Epithelial cell of esophagus (primary cell): Measurements from ENCODE around the gene RNF6.

ENCODE experiments used
- DNase-seq: peaks from one replicate; pipeline ENCODE4 v3.0.0; 2010; ENCODE audit warnings: low read depth
- H3K4me3 ChIP-seq: 2 replicates; pipeline ENCODE4 v1.5.1; 2011; ENCODE audit warnings: mild to moderate bottlenecking, low read length, control low read depth
- TF ChIP-seq, protein P1 (sequence below): IDR thresholded peaks from 2 replicates; pipeline ENCODE4 v1.5.1; 2011; ENCODE audit warnings: low read depth, mild to moderate bottlenecking, low read length, control low read depth, inconsistent platforms; ENCODE audit not compliant: insufficient read depth; ENCODE audit errors: missing control alignments

The RNF6 gene

DNA sequence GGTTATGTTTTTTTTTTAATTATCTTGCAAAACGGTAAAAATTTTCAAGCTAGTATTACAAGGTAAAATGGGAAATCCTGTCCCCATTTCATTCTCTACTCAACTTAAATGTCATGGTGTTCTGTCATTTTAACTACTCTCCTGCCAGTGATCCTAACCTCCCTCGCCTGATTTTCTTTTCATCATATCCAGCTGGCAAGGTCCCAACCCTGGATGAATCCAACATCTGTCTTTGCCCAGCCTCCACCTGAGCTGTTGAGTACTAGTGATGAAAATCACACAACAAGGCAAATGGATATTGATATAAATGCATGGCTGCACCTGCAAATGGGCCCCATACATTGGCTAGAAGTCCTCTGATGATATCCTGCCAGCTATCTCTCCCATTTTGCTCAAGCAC lies 24.9 kb upstream of the RNF6 start:
- TF ChIP-seq, protein P1, sequence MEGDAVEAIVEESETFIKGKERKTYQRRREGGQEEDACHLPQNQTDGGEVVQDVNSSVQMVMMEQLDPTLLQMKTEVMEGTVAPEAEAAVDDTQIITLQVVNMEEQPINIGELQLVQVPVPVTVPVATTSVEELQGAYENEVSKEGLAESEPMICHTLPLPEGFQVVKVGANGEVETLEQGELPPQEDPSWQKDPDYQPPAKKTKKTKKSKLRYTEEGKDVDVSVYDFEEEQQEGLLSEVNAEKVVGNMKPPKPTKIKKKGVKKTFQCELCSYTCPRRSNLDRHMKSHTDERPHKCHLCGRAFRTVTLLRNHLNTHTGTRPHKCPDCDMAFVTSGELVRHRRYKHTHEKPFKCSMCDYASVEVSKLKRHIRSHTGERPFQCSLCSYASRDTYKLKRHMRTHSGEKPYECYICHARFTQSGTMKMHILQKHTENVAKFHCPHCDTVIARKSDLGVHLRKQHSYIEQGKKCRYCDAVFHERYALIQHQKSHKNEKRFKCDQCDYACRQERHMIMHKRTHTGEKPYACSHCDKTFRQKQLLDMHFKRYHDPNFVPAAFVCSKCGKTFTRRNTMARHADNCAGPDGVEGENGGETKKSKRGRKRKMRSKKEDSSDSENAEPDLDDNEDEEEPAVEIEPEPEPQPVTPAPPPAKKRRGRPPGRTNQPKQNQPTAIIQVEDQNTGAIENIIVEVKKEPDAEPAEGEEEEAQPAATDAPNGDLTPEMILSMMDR: no peak
- no peak overlapping the region for H3K4me3 ChIP-seq
- no peak for DNase-seq

DNA sequence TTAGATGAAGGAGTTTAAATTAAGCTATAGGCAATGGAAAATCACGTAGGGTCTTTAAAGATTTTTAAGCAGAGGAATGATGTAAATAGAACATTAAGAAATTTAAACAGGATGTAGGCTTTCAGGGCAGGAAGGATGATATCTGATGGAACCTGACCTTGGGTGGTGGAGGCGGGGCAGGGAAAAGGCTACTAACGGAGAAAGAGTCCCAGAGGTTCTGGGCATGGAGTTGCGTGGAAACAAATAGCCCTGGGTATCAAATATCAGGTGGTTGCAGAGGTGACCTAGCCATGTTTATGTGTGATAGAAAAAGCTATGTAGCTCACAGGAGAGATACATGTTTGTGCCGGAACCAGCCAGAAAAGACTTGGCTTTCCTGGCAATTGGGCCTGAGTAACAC lies 24.0 kb upstream of the RNF6 start:
- no peak for DNase-seq
- no peak overlapping the region for H3K4me3 ChIP-seq
- TF ChIP-seq, protein P1: no peak

DNA sequence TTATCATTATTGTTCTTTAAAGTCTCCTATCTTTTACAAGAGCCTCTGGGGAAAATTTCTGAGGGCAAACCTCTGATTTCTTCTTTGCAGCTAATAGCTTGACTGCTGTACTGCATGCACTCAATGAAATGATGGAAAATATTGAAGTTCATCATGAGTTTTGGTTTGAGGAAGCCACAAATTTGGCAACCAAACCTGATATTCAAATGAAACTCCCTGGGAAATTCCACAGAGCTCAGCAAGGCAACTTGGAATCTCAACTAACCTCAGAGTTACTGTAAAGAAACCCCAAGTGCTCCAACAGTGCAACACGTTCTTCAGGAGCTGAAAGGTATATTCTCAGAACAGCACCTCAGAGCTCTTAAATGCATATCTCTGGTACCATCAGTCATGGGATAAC lies 14.2 kb upstream of the RNF6 start:
- no peak overlapping the region for H3K4me3 ChIP-seq

DNA sequence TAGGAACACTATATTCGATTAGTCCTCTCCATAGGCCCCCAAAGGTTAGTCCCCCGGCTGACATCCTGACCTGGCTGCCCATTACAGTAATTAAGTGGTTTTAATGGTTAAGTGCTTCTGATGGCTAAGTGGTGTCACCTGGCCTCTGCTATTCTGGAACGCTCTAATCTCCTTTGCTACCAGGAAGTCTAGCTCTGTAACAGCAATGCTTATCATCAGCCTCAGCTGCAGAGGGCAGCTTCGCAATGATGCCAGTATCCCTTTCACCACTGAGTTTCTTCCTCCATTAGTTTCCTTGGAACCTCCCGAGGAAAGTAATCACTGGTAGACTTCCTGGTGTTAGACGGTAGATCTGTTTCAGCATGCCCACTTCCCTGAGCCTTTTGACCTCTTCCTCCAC lies 8.6 kb upstream of the RNF6 start:
- TF ChIP-seq, protein P1: no peak
- no peak overlapping the region for H3K4me3 ChIP-seq
- DNase-seq: no peak

More for the DNA sequence above, 14.2 kb upstream of the RNF6 start:
- TF ChIP-seq, protein P1: no peak
- no peak for DNase-seq

DNA sequence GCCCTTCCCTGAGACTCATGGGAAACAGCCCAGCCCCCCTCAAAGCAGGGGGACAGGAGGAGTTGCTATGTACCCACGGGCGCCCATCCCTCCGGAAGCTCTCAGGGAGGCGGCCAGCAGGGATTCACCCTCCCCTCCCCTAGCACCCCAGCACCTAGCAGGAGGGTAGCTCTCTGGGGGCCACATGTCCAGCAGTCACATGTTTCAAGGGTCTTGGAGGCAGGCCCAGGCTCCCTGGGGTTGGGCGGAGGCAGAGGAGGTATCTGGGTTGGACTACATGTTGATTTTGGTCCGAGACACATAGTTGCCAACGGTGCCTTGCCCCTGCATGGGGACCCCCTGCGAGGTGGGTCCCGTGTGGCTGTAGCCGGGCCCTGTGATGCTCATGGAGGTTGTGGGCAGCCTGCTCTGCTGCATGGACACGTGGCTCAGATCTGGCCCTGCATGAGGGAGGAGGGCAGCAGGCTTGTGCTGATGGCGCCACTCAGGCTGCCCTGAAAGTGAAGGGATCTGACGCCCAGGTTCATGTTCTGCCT lies 7.0 kb upstream of the RNF6 start:
- H3K4me3 ChIP-seq: no peak overlapping the region
- TF ChIP-seq, protein P1: no peak
- no peak for DNase-seq

DNA sequence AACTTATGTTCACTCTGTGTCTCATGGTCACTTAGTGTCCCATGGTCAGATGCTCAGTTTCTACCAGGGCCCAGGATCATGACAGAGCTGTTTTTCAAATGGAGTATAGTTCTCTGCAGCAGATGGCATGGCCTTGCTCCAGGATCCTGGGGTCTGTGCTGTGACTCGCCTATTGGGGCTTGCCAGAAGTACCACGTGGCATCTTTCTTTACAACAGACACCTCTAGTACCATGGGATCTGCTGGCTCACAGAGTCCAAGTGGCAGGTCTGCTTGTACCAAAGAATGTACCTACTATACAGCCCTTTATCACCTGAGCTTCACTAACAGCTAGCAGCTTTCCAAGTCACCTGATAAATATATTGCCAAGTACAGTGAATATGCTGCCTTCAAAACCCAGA lies 6.0 kb upstream of the RNF6 start:
- no peak for DNase-seq
- TF ChIP-seq, protein P1: no peak
- H3K4me3 ChIP-seq: no peak overlapping the region
